CD4-positive, alpha-beta T cell treated with Interleukin-17A for 4 hours (primary cell): ENCODE data around the gene INHBB.
"Not testable (repeated sequence)": the region's sequence is repeated elsewhere in the genome, so short reads cannot be mapped to it uniquely, and the experiment has no call there.

ENCODE experiments used
- DNase-seq: peaks from one replicate; pipeline ENCODE4 v3.0.0-alpha.2; 2020; ENCODE audit warnings: mixed read lengths

INHBB gene

DNA sequence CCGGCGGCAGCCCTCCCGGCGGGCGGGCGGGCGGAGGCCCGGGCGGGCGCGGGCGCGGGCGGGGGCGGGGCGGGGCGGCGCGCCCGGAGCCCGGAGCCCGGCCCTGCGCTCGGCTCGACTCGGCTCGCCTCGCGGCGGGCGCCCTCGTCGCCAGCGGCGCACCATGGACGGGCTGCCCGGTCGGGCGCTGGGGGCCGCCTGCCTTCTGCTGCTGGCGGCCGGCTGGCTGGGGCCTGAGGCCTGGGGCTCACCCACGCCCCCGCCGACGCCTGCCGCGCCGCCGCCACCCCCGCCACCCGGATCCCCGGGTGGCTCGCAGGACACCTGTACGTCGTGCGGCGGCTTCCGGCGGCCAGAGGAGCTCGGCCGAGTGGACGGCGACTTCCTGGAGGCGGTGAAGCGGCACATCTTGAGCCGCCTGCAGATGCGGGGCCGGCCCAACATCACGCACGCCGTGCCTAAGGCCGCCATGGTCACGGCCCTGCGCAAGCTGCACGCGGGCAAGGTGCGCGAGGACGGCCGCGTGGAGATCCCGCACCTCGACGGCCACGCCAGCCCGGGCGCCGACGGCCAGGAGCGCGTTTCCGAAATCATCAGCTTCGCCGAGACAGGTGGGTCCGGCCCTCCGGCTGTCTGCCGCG lies at the start of gene INHBB:
INHBB (plus strand) TSS at position 111 of the 641 bp plus-strand sequence; CDS start at position 164, 53 bp downstream.
- DNase-seq, result no peak

DNA sequence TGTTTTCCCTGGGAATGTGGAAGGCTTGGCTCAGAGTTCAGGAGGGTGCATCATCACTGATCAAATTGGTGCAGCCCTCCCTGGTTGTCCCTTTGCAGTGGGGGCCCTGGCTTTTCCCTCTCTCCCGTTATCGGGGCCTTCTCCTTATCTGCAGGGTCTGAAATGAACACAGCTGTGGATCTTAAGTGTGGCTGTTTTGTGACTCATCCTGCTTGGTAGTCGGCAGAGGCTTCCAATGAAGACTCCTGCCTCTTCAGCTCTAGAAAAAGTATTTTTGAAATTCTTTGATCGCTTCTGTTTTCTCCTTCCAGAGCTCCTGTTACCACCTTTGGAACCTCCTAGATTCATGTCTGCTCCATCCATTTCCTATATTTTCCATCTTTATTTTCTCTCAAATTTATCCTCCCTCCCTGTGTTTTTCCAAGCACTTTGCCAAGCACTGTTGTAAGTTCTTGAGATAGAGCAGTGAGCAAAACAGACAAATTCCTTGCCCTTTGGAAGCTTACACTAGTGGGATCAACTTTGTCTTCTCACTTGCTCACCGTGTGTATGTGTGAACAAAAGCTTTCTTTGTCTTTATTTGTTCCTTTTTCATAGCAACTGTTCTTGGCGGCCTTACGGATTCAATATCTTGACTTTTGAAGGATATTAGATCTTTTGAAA lies 47.6 kb upstream of the INHBB start:
- no peak for DNase-seq

GRCh38 chr2:120299004-120299403 lies 46.9 kb upstream of the INHBB start:
- no peak for DNase-seq

DNA sequence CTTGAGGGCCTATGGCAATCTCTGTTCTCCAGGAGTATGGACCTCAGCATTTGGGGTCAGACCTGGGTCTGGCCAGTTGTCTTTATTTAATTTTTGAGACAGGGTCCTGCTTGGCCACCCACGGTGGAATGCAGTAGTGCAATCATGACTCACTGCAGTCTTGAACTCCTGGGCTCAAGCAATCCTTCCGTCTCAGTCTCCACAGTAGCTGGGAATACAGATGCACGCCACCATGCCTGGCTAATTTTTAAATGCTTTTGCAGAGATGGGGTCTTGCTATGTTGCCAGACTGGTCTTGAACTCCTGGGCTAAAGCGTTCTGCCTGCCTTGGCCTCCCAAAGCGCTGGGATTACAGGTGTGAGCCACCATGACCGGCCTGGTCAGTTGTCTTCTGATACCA lies 46.4 kb upstream of the INHBB start:
- DNase-seq, result no peak

DNA sequence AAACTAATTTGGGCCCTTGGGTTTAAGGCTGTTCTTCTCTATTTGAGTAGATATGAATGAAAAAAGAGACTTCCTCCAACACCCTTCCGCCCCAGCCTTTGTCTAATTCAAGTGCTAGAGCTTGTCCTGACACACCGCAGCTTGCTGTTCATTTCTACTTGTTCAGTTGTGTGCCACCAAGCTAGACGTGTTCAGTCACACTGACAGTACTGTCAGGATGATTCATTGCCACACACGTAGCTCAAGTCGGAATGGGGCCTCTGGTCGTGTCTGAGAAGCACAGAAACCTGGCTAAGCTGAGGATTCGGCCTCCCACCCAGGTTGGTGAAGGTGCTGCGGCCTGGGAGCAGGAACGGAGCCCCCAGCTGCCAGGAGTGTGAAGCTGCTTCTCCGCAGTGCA lies 45.6 kb upstream of the INHBB start:
- DNase-seq, result no peak

GRCh38 chr2:120301284-120301683 lies 44.7 kb upstream of the INHBB start:
- no peak for DNase-seq

DNA sequence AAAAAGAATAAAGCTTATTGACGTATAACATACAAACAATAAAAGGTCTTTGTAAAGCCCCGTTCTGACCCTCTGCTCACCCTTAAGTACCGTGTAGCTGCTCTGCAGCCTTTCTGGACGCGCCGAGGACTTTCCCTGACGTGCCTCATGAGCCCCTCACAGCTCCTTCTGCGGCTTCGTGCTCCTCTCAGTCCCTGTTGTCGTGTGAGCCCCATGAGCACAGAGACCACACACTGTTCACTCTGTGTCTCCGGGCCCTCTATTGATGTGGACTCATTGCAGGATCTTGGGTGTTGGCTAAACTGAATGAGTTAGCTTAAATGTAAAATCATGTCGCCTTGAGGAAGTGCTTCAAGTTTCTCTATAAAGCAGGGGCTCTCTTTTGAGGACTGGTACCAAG lies 43.6 kb upstream of the INHBB start:
- DNase-seq, result no peak

GRCh38 chr2:120303177-120303576 lies 42.8 kb upstream of the INHBB start:
- DNase-seq, result no peak

DNA sequence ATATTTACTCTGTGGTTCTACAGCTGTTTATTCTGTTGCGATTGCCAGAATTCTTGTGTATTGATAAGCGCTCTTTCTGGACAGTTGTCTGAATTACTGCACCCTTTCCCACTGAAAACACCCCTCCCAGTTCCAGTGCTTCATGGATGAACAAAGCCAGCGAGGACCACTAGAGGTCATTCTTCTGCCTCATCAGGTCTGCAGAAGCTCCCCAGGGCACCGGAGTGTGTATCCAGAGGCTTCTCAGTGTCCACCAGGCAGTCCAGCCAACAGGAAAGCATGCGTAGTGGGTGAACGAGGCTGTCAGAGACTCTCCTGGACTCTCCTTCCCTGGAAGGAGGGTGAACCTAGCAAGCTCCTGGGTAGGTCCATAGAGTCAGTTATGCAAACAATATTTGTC lies 40.6 kb upstream of the INHBB start:
- no peak for DNase-seq

GRCh38 chr2:120305937-120306490 lies 39.9 kb upstream of the INHBB start:
- DNase-seq, result no peak

- DNase-seq, result no peak
These were observed 38.5 kb upstream of the INHBB start for GRCh38 chr2:120307482-120307881.

DNA sequence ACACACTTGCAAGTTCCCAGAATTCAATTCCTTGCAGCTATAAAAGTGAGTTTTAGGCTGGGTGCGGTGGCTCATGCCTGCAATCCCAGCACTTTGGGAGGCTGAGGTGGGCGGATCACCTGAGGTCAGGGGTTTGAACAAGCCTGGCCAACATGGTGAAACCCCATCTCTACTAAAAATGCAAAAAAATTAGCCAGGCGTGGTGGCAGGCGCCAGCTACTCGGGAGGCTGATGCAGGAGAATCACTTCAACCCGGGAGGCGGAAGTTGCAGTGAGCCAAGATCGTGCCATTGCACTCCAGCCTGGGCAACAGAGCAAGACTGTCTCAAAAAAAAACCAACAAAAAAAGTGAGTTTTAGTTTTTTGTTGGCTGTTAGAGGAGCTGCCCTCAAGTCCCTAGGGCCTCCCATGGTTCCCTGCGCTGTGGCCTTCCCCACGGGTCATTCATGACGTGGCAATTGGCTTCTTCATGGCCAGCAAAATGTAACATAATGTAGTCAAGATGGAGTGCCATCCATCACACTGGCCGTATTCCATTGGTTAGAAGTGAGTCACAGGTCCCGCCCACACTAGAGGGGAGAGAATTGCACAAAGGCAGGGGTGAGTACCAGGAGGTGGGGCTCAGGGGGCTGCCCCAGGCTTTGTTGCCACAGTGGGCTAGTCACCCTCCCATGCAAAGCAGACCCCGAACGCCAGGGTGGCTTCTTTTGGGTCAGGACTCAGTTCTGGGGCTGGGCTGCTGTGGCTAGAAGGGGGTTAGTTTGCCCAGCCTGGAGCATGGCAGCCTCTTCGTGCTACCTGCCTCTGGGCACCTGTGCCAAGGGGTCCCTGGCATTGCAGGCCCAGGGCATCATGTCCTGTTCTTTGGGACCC lies 37.7 kb upstream of the INHBB start:
- DNase-seq, result no peak

- no peak for DNase-seq
These were observed 35.8 kb upstream of the INHBB start for GRCh38 chr2:120310136-120310535.

- DNase-seq, result not testable (repeated sequence)
These were observed 35.1 kb upstream of the INHBB start for GRCh38 chr2:120310841-120311240.

- DNase-seq, result no peak
These were observed 33.9 kb upstream of the INHBB start for GRCh38 chr2:120312076-120312475.

GRCh38 chr2:120312860-120313694 lies 32.9 kb upstream of the INHBB start:
- peak; percentile 84 for DNase-seq

GRCh38 chr2:120313695-120314615 lies 32.0 kb upstream of the INHBB start:
- DNase-seq, result no peak

DNA sequence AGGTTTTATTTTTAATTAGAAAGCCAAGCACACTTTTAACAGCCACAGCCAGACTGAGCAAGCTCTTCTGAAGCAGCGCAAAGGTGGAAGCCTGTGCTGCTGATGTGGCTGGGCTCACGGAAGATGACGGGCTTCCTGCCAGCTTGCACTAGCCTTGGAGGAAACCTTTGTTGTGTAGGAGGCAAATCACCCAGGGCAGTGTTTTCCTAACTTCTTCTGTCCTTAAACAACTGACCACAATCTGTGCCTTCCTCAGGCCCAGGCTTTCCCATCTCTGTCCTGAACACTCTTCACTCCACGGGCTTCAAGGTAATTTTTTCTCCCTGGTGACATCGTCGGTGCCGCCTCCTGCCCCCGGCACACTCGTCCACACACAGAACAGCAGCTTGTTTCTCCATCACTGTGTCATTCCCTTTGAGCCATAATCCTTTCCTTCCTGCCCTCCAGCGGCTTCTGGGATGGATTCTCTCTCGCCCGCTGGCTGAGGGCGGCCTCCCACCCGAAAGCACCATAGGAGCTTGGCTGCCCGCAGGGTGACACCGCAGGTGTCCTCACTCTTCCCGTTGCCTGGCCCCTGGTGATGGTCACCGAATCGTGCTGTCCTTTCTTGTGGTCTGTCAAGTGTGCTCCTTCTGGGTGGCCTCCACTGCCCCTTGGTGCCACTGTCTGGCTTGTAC lies 31.1 kb upstream of the INHBB start:
- DNase-seq, result peak; percentile 62

DNA sequence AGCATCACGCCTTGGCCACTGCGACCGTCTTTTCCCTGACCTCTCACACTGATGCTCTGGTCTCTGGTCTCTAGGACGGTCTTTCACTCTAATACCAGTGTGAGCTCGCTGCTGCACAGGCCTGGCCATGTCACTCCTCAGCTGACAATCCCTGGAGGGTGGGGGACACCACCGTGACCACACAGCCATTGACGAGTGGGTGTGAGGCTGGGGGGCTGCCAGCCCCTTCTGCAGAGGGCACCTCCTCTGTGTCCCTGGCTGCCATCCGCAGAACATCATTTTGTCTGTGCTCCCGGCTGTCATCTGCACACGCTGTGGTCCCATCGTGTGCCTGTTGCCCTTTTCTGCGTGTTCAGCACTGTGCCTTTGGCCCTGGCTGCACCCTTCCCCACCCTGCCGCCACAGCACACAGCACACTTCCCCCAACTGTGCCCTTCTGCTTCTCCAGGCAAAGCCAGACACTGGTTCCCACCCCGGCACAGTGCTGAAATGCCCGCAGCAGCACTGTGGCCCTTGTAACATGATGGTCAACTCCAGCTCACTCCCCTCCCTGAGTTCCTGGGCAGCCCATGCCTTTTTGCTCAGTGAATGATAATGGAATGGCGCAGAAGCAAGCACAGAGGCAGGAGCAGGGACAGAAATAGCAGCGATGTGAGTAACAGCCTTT lies 30.4 kb upstream of the INHBB start:
- no peak for DNase-seq

- no peak for DNase-seq
These were observed 29.9 kb upstream of the INHBB start for GRCh38 chr2:120316071-120316470.
